NCI-H2227 (cell line): ENCODE results near the gene ATF6B.

ENCODE experiments used
- DNase-seq: peaks from one replicate; lab custom pipeline; 2025; ENCODE audit not compliant: unreplicated experiment; lab: John Stamatoyannopoulos, UW

The ATF6B gene

DNA sequence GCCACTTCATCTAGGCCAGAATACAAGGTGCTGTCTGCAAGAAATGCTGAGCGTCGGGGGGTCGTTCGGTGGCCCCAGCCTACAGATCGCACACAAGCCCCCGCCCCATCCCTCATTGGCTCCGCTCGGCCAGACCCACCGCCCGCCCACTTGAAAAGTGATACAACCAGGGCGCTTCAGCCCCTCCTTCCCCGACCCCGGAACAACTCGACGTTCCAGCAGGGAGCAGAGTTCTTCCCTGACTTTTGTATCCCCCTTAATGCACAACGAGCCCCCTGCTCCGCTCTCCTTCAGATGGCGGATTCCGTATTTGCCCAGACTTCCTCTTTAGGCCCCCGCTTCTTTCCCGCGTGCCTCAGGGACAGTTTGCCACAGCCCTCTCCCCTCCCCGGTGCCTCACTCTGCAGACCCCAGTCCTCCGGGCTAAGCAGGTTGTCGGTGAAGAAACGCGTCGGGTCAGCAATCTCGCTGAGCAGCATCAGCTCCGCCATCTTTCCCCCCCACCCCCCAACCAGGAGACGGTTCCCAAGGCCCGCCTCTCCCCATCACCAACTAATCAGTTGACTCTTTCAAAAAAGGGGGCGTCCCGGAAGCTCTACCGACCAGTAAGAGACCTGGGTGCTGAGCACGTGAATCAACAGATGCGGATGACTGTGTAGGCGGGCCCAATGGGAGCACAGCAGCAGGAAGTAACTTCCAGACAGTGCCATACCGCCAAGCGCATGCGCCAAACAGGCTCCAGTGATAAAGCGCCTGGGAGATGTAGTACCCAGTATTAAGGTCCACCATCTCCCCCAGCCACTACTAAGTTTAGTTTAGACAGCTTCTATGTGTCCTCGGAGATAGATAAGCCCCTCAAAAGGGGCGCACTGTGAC, at the start of gene ATF6B:
ATF6B (minus strand) TSS at position 530 of the 876 bp plus-strand sequence; CDS start at position 491, 39 bp downstream.
- peak; percentile 99 for DNase-seq

DNA sequence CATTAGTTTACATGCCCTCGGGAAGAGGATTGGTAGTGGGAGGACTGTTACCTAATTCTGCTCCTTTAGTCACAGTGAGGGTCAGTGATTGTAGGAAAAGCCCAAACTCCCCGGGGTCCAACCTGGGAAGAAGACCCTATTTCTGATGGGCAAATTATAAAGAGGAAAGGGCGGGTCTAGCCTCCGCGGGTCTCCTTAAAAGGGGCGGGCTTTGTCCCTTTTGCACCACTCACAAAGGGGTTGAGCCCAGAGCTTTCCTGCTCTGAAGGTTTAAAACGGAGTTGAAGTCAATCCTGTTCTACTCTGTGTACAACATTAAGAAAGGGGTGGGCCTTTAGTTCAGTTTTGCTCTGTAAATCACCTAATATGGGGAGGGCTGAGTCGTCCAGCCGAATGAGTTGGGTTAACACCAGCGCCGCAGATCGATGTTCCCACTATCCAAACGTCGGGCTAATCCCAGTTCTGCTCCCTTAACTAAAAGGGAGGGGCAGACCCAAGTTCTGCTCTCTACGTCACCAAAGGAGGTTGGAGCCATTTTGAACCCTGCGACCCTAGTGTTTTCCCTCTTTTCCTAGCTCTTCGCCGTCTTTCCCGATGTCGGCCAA, 49.2 kb upstream of the ATF6B start:
- DNase-seq, result peak; percentile 88

DNA sequence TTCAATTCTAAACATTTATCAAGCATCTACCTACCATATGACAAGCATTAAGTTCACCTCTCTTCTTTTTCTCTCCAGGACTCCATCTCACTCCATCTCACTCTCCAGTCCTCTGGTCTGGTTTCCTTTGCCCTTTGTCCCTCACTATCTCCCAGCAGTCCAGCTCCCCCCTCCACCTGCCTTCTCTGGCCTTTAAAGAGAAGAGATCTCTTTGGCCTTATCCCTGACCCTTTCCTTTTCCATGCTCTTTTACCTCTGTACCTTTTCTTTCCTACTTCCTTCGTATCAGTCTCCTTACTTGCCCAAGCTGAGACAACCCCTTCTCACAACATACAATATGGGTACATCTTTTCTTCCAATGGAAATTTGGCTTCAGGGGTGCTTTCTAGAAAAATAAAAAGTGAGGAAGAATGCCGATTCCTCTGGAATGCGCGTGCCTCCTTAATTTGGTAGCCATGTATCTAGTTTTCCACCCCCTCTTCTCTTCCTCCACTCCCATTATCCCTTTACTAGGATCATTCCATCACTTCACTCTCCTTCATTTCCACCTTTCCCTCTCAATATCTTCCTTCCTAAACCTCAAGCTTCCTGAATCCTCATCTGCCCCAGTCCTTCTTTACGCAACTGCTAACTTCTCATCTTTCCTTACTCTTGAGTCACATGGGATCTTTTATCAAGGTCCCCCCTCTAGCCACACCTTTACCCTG, 48.6 kb upstream of the ATF6B start:
- no peak for DNase-seq

DNA sequence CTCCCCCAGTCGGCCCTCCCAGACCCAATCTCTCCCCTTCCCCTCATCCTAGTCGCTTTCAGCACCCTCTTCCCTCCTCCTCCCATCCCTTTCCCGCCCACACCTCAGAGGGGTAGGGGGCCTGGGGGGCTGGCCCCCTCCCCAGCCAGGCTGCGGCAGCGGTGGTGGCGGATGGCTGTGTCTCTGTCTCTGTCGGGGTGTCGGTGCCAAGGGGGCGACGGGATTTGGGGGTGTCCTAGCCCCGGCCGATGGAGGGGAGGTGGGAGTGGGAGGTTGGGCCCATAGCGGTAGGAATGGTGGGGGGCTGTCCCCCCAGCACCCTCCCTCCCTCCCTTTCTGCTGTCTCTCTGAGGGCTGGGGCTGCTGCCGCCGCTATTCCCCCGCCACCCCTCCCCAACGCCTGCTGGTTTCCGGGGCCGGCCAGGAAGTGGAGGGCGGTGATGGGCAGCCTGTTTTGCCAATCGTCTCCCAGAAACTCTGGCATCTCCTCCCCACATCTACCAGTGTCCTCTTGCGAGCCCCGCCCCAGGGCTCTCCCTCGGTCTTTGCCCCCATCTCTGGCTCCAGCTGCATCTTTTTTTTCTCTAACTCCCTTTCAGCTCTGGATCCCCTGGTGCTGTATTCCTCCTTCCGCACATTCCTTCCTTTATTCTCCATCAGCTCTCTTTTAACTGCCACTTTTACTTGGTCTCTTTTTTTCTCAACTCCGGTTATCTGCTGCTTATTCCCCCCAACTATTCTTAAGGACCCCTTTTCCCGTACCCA, 47.8 kb upstream of the ATF6B start, which contains the start of gene AGPAT1:
AGPAT1 (minus strand) TSS at position 374 of the 765 bp plus-strand sequence. CDS start 4,588 bp downstream, outside the sequence.
- peak; percentile 97 for DNase-seq

DNA sequence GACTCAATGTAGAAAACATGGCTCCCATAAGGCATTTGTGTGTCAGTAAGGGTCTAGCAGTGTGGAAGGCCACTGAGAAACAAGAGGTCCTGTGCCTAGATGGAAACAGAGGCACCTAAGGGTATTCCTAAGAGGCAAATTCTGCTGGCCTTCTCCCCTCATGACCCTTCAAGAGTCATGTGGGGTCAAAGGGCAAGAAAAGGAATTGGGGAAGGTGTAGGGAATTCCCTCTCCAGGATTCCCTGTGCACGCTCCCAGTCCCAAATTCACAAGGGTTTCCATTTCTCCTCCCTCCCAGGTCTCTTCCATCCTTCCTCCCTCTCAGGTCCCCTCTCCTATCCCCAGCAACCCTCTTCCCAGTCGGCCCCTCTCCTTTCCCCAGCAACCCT, 47.3 kb upstream of the ATF6B start:
- DNase-seq, result no peak

DNA sequence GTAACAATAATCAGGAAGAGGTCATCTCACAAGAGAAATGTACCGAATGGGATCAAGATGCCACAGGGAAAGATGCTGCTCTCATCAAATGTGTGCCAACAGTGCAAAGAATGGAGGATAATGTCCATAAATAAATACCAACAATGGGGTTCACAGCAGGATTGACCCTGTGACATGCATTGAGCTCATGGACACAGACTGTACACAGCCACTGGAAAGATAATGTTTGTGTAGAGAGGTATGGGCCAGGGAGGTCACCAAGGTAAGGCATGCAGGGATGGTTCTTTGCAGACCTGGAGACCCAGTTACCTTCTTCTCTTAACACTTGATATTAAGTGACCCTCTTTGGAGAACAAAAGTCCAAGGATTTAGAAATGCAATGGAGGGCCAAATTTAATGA, 46.4 kb upstream of the ATF6B start:
- no peak for DNase-seq

DNA sequence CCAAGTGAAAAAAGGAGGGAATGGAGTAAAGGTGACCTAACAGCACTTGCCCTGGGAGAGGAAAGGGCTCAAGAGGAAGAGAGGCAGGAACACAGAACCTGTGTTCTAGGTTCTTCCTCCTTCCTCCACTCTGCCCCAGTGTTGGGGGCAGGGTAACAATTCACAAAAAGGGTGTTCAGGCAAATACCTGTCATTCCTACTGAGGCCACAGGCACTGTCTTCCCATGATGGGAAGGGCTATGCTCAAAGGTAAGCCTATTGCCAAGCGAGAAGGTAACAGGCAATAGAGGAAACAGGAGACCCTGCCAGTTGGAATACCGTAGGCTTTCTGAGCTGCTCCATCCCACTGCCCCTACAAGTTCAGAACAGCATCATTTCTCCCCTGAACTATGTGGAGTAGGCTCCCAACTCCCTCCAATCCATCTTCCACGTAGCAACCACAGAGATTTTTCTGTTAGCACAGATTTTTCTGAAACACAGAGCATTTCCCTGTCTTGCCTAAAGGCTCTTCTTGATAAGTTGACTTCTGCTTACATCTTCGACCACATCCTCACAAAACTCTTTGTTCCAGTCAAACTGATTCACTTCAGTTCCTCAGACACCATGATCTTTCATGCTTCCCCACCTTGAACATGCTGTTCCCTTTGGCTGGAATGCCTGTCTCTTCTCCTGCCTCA, 45.1 kb upstream of the ATF6B start:
- no peak for DNase-seq

DNA sequence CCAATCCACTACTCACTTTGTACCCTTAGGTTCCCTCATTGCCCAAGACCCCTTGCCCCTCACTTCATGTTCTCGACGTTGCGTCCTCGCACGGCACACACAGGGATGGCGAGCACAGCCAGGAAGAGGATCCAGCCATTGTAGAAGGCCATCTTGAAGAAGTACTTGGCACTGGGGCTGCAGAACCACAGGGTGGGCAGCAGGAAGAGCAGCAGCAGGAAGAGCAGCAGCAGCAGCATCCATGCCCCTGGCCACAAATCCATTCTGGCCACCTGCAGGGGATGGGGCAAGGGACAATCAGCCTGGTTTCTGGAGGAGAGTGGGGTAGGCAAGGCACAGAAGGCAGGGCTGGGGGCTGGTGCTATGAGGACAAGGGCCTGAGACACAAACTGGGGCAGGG, 43.2 kb upstream of the ATF6B start:
- DNase-seq, result no peak

DNA sequence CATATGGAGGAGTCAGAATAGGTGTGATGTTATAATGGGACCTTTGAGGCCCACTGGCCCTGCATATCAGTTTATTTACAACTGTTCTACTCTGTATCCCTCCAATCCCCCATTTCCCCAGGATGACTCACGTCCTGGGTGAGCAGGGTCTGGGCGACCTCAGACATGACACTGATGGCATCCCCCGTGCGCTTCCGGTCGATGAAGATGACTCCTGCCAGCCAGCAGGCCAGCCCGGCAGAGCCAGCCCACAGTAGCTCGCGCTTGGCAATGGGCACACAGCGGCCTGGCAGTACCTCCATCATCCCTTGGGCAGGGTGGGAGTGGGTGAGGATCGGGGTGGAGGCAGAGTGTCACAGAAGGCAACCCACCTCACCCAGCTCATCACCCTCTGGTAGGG, 42.2 kb upstream of the ATF6B start:
- DNase-seq, result no peak

DNA sequence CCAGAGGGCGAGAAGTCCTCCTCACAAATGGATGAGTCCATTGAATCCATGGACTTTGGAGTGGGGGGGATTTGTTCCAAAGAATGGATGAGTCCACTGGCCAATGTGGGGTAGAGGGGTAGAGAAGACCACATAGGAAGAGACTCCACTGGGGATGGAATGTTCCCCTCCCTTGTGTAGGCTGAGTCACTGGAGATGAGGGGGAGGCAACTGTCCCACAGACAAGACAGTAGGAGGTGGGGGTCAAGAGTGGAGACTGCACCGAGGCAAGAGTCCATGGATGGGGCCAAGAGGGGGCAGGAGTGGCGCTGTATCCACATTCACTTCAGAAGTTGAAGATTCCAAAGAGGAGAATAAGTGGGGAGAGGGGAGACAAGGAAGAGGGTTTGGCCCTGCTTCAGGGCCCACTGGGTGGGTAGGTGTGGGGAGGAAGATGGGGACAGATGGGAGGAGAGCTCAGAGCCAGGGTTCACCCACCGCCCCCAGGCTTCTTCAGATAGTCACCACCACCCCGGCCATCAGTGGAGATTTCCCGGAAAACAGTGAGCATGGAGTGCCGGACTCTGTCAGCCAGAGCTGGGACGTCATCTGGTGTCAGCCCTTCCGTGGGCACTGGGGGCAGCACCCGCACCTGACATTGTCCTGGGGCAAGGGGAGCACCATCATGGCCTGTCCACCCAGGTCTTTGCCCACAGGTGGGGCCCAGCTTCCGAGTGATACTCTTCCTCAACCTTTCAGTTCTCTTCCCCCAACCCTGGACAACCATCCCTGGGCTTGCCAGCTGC, 41.0 kb upstream of the ATF6B start:
- DNase-seq, result no peak

DNA sequence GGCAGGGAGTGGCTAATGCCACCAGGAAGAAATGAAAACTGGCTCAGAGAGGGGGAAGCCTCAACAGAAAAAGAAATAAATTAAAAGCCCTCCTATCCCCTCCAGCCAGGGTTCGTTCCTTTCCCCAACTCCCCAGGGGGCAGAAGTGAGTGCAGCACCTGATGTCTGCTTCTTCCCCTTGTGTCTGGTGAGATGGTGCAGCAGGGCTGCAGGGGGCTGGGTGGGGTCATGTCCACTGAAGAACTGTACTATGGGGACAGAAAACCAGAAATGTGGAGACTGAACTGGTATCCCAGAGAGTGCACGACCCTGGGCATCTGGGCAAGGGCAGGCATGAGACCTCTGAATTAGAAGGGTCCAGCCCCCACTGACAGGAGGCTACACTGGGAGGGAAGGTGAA, 40.3 kb upstream of the ATF6B start:
- no peak for DNase-seq

DNA sequence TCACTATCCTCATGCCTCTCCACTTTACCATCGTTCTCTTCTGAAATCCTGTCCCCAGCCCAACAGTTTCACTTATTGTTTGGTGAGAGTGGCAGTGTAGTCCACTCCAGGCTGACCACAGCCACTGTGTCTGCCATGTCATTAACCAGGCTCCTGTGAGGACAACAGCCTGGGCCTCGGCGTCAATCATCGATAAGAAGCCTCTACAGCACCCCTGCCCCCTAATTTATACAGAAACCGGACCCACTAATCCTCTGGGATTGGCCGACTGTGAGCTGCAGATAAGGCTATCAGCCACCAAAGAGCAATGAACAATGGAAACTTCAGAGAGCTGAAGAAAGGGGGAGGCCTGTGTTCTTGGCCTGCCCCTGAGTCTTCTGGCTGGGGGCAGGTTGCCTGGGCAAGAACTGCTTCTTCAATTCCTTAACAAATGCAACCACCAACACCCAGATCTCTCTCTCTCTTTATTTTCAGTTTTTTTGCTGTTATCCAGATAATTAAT, 39.8 kb upstream of the ATF6B start:
- DNase-seq, result no peak

DNA sequence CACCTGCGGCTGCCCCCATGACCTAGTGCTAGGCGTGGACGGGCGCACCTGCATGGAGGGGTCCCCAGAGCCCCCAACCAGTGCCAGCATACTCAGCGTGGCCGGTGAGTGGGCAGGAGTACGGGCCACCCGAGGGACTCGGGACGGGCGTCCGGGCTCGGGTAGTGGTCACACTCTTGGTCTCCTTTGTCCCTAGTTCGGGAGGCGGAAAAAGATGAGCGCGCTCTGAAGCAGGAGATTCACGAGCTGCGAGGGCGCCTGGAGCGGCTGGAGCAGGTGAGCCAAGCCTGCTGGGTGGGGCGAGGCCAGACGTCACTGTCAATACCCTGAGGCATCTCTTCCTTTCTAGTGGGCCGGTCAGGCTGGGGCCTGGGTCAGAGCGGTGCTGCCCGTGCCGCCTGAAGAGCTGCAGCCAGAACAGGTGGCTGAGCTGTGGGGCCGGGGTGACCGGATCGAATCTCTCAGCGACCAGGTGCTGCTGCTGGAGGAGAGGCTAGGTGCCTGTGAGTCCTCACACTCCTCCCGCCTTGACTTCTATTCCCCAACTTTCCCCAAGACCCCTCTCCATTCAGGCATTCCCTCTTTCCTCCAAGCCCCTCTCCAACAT, 39.2 kb upstream of the ATF6B start:
- no peak for DNase-seq

DNA sequence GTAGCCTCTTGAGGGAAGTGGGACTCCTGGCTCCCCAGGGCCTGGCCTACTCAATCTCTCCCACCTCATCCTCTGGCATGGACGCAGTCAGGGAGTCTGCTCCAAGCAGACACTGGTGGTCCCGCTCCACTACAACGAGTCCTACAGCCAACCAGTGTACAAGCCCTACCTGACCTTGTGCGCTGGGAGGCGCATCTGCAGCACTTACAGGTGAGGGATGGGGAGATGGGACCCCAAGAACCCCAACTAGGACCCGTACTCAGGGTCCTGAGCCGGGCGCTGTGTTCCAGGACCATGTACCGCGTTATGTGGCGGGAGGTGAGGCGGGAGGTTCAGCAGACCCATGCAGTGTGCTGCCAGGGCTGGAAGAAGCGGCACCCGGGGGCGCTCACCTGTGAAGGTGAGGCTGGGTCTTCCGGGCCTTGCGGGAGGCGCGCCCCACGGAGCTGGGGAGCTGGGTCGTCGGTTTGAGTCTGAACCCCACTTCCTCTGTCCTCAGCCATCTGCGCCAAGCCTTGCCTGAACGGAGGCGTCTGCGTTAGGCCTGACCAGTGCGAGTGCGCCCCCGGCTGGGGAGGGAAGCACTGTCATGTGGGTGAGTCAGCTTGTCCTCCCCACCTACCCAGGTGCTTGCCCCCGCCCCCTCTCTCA, 38.5 kb upstream of the ATF6B start:
- no peak for DNase-seq

DNA sequence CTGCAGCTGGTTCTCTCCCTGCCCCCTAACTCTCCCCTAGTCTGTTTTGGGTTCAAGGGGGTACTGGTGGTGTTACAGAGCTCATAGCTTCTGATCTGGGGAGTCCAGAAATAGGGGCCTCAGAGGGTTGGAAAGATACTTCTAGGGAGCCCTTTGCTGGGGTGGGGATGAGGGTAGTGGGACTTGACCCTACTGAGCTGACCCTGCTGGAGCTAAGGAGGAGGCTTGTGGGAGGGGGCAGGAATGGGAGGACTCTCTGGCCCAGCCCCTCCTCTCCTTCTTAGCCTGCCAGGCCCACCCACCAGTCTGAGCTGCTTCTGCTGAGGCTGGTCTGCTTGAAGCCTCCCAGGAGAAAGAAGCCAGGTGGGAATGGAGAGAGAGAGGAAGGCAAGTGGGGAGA, 36.2 kb upstream of the ATF6B start, which contains the start of gene EGFL8:
EGFL8 (plus strand) TSS at position 301 of the 400 bp plus-strand sequence. CDS start 1,571 bp downstream, outside the sequence.
- DNase-seq, result no peak

DNA sequence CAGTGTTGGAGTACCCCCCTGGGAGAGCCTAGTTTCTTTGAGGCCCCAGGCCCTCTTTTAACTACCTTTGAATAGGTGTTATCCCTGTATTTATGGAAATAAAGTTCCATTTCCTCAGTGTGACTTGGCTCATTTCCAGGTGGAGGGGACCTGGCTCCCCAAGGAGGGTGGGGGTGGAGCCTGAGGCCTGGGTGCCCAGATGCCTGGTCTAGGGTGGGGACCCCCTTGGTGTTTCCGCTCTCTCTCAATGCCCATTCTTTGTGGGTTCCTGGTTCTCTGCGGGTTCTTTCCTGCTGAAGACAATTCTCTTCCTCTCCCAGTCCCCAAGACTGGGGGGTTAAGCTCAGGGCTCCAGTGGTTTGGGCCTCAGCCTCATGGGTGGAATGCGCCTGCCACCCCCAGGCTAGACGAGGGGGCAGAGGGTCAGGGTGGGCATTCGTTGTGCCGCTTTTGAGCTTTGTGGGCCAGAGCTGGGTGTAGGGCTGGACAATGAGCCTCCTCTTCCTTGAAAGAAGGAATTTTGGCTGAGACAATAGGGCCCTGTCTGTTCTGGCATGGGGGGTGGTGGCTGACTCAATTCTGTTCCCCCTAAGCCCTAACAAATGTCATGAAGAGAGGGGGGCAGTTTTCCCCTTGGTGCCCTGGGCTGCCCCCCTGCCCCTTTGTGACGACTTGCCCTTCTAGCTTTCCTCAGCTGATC, 35.7 kb upstream of the ATF6B start:
- DNase-seq, result no peak

DNA sequence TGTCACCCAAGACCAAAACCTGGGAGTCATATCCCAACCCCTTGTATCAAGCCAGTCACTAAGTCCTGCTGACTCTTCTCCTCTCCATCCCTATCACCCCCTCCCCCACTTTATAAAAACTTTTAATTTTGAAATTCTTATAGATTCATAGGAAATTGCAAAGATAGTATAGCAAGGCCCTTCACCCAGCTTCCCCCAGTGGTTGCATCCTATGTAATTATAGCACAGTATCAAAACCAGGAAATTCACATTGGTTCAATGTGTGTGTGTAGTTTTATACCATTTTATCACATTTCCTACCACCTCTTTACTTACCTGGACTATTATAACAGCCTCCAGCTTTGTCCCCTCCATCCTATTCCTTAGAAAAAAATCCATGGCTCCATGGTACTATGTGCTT, 30.0 kb upstream of the ATF6B start:
- DNase-seq, result no peak

DNA sequence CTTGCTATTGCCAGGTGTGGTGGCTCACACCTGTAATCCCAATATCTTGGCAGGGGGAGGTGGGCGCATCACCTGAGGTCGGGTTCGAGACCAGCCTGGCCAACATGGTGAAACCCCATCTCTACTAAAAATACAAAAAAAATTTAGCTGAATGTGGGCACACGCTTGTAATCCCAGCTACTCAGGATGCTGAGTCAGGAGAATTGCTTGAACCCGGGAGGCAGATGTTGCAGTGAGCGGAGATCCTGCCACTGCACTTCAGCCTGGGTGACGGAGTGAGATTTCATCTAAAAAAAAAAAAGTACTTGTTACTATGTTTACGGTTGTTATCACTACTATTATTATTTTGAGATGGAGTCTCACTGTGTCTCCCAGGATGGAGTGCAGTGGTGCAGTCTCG, 28.8 kb upstream of the ATF6B start:
- DNase-seq, result no peak
